ENCODE measurements around the gene ADAMTS17. TPM values are rescaled to one million over a fixed set of nuclear protein-coding genes. Genes with fewer than 3 reads are reported as not detected.

Gene ADAMTS17
- total and polyA plus RNA-seq, 4 donors, result 0.28 to 46.9 (median 9.1) TPM

- Histone ChIP-seq H3K27me3 (ENCODE audit: control insufficient read depth in 4 of 4, insufficient read depth in 4 of 4, low read length in 3 of 4) (no peaks in the 10 kb centered on the region), H3K27ac (ENCODE audit: low read depth in 1 of 2, low read length in 2 of 2) (no peak overlapping the region), H3K9ac (ENCODE audit: low read depth in 1 of 2, low read length in 2 of 2) (no peak overlapping the region), H3K4me1 (ENCODE audit: control insufficient read depth in 4 of 4, insufficient read depth in 4 of 4, low read length in 3 of 4) (no peaks in the 10 kb centered on the region), H3K36me3 (ENCODE audit: control insufficient read depth in 4 of 4, insufficient read depth in 3 of 4, low read depth in 1 of 4, low read length in 3 of 4) (peaks cover 0 to 9% (median 3%) of the 10 kb centered on the region in 4 donors), H3K4me3 (ENCODE audit: low read depth in 1 of 3, low read length in 3 of 3) (no peak overlapping the region), H3K9me3 (ENCODE audit: control insufficient read depth in 4 of 4, low read length in 3 of 4) (peaks cover 0 to 5% (median under 1%) of the 10 kb centered on the region in 4 donors)
- DNase-seq (ENCODE audit: low spot score), result no peak
- TF ChIP-seq FOXA2 (IDR thresholded peaks at IDR 0.05) (no peak), RAD21 (IDR thresholded peaks at IDR 0.05) (no peak), SP1 (IDR thresholded peaks at IDR 0.05) (no peak), HNF4A (conservative IDR thresholded peaks at IDR 0.05) (no peak), RXRA (IDR thresholded peaks at IDR 0.05) (no peak), NR2F2 (IDR thresholded peaks at IDR 0.05) (no peak), YY1 (IDR thresholded peaks at IDR 0.05) (no peak)
- TF ChIP-seq, protein P1, sequence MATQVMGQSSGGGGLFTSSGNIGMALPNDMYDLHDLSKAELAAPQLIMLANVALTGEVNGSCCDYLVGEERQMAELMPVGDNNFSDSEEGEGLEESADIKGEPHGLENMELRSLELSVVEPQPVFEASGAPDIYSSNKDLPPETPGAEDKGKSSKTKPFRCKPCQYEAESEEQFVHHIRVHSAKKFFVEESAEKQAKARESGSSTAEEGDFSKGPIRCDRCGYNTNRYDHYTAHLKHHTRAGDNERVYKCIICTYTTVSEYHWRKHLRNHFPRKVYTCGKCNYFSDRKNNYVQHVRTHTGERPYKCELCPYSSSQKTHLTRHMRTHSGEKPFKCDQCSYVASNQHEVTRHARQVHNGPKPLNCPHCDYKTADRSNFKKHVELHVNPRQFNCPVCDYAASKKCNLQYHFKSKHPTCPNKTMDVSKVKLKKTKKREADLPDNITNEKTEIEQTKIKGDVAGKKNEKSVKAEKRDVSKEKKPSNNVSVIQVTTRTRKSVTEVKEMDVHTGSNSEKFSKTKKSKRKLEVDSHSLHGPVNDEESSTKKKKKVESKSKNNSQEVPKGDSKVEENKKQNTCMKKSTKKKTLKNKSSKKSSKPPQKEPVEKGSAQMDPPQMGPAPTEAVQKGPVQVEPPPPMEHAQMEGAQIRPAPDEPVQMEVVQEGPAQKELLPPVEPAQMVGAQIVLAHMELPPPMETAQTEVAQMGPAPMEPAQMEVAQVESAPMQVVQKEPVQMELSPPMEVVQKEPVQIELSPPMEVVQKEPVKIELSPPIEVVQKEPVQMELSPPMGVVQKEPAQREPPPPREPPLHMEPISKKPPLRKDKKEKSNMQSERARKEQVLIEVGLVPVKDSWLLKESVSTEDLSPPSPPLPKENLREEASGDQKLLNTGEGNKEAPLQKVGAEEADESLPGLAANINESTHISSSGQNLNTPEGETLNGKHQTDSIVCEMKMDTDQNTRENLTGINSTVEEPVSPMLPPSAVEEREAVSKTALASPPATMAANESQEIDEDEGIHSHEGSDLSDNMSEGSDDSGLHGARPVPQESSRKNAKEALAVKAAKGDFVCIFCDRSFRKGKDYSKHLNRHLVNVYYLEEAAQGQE (IDR thresholded peaks at IDR 0.05), result no peak
- 97% methylated on average over 35 of the region's 35 CpGs for WGBS
Measured at GRCh38 chr15:100292010-100292409, 49.8 kb downstream of the ADAMTS17 start.

DNA sequence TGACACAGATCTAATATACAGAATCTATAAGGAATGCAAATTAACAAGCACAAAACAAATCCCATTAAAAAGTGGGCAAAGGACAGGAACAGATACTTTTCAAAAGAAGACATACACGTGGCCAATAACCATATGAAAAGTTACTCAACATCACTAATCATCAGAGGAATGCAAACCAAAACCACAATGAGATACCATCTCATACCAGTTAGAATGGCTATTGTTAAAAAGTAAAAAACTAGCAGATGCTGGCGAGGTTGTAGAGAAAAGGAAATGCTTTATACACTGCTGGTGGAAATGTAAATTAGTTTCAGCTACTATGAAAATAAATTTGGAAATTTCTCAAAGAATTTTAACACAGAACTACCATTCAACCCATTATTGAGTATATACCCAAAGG, 50.7 kb downstream of the ADAMTS17 start:
- H3K4me1 ChIP-seq (ENCODE audit: control insufficient read depth in 4 of 4, insufficient read depth in 4 of 4, low read length in 3 of 4), result peaks cover 0 to under 1% (median 0%) of the 10 kb centered on the region in 4 donors
- peaks cover 0 to 5% (median under 1%) of the 10 kb centered on the region in 4 donors for H3K9me3 ChIP-seq (ENCODE audit: control insufficient read depth in 4 of 4, low read length in 3 of 4)
- WGBS, result 79% methylated on average over 2 of the region's 2 CpGs
- H3K36me3 ChIP-seq (ENCODE audit: control insufficient read depth in 4 of 4, insufficient read depth in 3 of 4, low read depth in 1 of 4, low read length in 3 of 4), result peaks cover 0 to 6% (median 1%) of the 10 kb centered on the region in 4 donors
- no peak overlapping the region for H3K9ac ChIP-seq (ENCODE audit: low read depth in 1 of 2, low read length in 2 of 2)
- no peak for DNase-seq (ENCODE audit: low spot score)
- H3K4me3 ChIP-seq (ENCODE audit: low read depth in 1 of 3, low read length in 3 of 3), result no peak overlapping the region
- no peak for TF ChIP-seq RXRA (IDR thresholded peaks at IDR 0.05)
- TF ChIP-seq ZBTB33 (IDR thresholded peaks at IDR 0.05), result no peak
- no peak for TF ChIP-seq FOXA2 (IDR thresholded peaks at IDR 0.05)
- TF ChIP-seq NR2F2 (IDR thresholded peaks at IDR 0.05), result no peak
- TF ChIP-seq, protein P2, sequence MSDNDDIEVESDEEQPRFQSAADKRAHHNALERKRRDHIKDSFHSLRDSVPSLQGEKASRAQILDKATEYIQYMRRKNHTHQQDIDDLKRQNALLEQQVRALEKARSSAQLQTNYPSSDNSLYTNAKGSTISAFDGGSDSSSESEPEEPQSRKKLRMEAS (IDR thresholded peaks at IDR 0.05), result no peak
- TF ChIP-seq ATF3 (IDR thresholded peaks at IDR 0.05), result no peak
- TF ChIP-seq HNF4A (conservative IDR thresholded peaks at IDR 0.05), result no peak
- TF ChIP-seq JUND (IDR thresholded peaks at IDR 0.05), result no peak
- TF ChIP-seq HNF4G (IDR thresholded peaks at IDR 0.05), result no peak
- no peak for TF ChIP-seq YY1 (IDR thresholded peaks at IDR 0.05)
- no peak for TF ChIP-seq TAF1 (conservative IDR thresholded peaks at IDR 0.05)
- no peak for TF ChIP-seq SP1 (IDR thresholded peaks at IDR 0.05)
- TF ChIP-seq, protein P3, sequence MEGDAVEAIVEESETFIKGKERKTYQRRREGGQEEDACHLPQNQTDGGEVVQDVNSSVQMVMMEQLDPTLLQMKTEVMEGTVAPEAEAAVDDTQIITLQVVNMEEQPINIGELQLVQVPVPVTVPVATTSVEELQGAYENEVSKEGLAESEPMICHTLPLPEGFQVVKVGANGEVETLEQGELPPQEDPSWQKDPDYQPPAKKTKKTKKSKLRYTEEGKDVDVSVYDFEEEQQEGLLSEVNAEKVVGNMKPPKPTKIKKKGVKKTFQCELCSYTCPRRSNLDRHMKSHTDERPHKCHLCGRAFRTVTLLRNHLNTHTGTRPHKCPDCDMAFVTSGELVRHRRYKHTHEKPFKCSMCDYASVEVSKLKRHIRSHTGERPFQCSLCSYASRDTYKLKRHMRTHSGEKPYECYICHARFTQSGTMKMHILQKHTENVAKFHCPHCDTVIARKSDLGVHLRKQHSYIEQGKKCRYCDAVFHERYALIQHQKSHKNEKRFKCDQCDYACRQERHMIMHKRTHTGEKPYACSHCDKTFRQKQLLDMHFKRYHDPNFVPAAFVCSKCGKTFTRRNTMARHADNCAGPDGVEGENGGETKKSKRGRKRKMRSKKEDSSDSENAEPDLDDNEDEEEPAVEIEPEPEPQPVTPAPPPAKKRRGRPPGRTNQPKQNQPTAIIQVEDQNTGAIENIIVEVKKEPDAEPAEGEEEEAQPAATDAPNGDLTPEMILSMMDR (IDR thresholded peaks at IDR 0.05; ENCODE audit: low read depth, low read length, missing input control), result no peak
- TF ChIP-seq EGR1 (IDR thresholded peaks at IDR 0.05; ENCODE audit: low read depth in 2 of 2), result no peak
- no peak for TF ChIP-seq FOXA1 (IDR thresholded peaks at IDR 0.05)
- TF ChIP-seq RAD21 (IDR thresholded peaks at IDR 0.05), result no peak
- TF ChIP-seq, protein P1 (IDR thresholded peaks at IDR 0.05), result no peak
- no peak for TF ChIP-seq GABPA (IDR thresholded peaks at IDR 0.05 in 1 of 2, conservative IDR thresholded peaks at IDR 0.05 in 1 of 2)
- H3K27ac ChIP-seq (ENCODE audit: low read depth in 1 of 2, low read length in 2 of 2), result no peak overlapping the region
- H3K27me3 ChIP-seq (ENCODE audit: control insufficient read depth in 4 of 4, insufficient read depth in 4 of 4, low read length in 3 of 4), result no peaks in the 10 kb centered on the region
